ENCODE measurements around the gene ATP8B4.

DNA sequence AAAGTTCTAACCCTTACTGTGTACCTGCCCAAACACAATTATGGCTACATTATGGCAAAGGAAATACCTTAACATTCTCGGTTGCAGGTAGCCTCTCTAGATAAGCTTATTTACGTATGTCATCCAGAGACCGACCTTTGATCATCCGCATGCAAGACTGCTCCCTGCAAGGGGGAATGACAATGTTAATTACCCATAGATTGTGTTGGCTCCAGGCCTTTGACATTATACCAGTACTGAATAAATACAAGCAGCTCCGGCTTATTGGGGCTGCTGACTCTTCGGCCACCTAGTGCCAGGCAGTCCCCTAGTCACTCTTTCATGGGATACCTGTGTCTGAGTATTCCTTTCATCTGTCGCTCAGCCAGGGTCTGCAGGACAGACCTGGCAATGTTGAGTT is 274.6 kb downstream of the ATP8B4 start:
- TF ChIP-seq, protein P1, sequence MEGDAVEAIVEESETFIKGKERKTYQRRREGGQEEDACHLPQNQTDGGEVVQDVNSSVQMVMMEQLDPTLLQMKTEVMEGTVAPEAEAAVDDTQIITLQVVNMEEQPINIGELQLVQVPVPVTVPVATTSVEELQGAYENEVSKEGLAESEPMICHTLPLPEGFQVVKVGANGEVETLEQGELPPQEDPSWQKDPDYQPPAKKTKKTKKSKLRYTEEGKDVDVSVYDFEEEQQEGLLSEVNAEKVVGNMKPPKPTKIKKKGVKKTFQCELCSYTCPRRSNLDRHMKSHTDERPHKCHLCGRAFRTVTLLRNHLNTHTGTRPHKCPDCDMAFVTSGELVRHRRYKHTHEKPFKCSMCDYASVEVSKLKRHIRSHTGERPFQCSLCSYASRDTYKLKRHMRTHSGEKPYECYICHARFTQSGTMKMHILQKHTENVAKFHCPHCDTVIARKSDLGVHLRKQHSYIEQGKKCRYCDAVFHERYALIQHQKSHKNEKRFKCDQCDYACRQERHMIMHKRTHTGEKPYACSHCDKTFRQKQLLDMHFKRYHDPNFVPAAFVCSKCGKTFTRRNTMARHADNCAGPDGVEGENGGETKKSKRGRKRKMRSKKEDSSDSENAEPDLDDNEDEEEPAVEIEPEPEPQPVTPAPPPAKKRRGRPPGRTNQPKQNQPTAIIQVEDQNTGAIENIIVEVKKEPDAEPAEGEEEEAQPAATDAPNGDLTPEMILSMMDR (IDR thresholded peaks at IDR 0.05; ENCODE audit: low read depth, low read length, missing input control): no peak
- TF ChIP-seq JUND (IDR thresholded peaks at IDR 0.05) (no peak), FOXA1 (IDR thresholded peaks at IDR 0.05) (no peak), RXRA (IDR thresholded peaks at IDR 0.05) (no peak), MAX (IDR thresholded peaks at IDR 0.05) (no peak), GABPA (IDR thresholded peaks at IDR 0.05 in 1 of 2, conservative IDR thresholded peaks at IDR 0.05 in 1 of 2) (no peak), TAF1 (conservative IDR thresholded peaks at IDR 0.05) (no peak), NR2F2 (IDR thresholded peaks at IDR 0.05) (no peak), RAD21 (IDR thresholded peaks at IDR 0.05) (no peak)
- TF ChIP-seq, protein P2, sequence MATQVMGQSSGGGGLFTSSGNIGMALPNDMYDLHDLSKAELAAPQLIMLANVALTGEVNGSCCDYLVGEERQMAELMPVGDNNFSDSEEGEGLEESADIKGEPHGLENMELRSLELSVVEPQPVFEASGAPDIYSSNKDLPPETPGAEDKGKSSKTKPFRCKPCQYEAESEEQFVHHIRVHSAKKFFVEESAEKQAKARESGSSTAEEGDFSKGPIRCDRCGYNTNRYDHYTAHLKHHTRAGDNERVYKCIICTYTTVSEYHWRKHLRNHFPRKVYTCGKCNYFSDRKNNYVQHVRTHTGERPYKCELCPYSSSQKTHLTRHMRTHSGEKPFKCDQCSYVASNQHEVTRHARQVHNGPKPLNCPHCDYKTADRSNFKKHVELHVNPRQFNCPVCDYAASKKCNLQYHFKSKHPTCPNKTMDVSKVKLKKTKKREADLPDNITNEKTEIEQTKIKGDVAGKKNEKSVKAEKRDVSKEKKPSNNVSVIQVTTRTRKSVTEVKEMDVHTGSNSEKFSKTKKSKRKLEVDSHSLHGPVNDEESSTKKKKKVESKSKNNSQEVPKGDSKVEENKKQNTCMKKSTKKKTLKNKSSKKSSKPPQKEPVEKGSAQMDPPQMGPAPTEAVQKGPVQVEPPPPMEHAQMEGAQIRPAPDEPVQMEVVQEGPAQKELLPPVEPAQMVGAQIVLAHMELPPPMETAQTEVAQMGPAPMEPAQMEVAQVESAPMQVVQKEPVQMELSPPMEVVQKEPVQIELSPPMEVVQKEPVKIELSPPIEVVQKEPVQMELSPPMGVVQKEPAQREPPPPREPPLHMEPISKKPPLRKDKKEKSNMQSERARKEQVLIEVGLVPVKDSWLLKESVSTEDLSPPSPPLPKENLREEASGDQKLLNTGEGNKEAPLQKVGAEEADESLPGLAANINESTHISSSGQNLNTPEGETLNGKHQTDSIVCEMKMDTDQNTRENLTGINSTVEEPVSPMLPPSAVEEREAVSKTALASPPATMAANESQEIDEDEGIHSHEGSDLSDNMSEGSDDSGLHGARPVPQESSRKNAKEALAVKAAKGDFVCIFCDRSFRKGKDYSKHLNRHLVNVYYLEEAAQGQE (IDR thresholded peaks at IDR 0.05): no peak

Measured in liver (tissue), 3 donors.